ENCODE data around the gene HGS.
"Not testable (repeated sequence)": the region's sequence is repeated elsewhere in the genome, so short reads cannot be mapped to it uniquely, and the experiment has no call there.

Gene HGS

GRCh38 chr17:81725439-81725838 is 41.6 kb downstream of the HGS start:
- Histone ChIP-seq H3K4me1 (ENCODE audit: control insufficient read depth, insufficient read depth, low read length) (peaks cover 10% of the 10 kb centered on the region; the same call in 1 of the 2 replicates), H3K9ac (ENCODE audit: low read depth, low read length) (no peak overlapping the region), H3K4me3 (ENCODE audit: low read depth, low read length) (no peak overlapping the region), H3K27ac (ENCODE audit: low read depth, low read length) (no peak overlapping the region), H3K9me3 (ENCODE audit: control insufficient read depth, insufficient read depth, low read length) (no peaks in the 10 kb centered on the region), H3K36me3 (ENCODE audit: control insufficient read depth, insufficient read depth, low read length) (no peaks in the 10 kb centered on the region), H3K27me3 (ENCODE audit: control insufficient read depth, insufficient read depth, low read length) (no peaks in the 10 kb centered on the region)

- no peaks in the 10 kb centered on the region for H3K27me3 ChIP-seq (ENCODE audit: control insufficient read depth, insufficient read depth, low read length)
- no peaks in the 10 kb centered on the region for H3K36me3 ChIP-seq (ENCODE audit: control insufficient read depth, insufficient read depth, low read length)
- H3K9me3 ChIP-seq (ENCODE audit: control insufficient read depth, insufficient read depth, low read length): no peaks in the 10 kb centered on the region
- no peak overlapping the region for H3K27ac ChIP-seq (ENCODE audit: low read depth, low read length)
- no peak overlapping the region for H3K9ac ChIP-seq (ENCODE audit: low read depth, low read length)
- H3K4me3 ChIP-seq (ENCODE audit: low read depth, low read length): no peak overlapping the region
- peaks cover 9% of the 10 kb centered on the region; the same call in 1 of the 2 replicates for H3K4me1 ChIP-seq (ENCODE audit: control insufficient read depth, insufficient read depth, low read length)
These were observed 42.2 kb downstream of the HGS start for GRCh38 chr17:81726004-81726403.

GRCh38 chr17:81727324-81728031 is 43.7 kb downstream of the HGS start:
- Histone ChIP-seq H3K4me1 (ENCODE audit: control insufficient read depth, insufficient read depth, low read length) (peaks cover 10% of the 10 kb centered on the region), H3K36me3 (ENCODE audit: control insufficient read depth, insufficient read depth, low read length) (no peaks in the 10 kb centered on the region), H3K27ac (ENCODE audit: low read depth, low read length) (no peak overlapping the region), H3K4me3 (ENCODE audit: low read depth, low read length) (no peak overlapping the region), H3K9me3 (ENCODE audit: control insufficient read depth, insufficient read depth, low read length) (no peaks in the 10 kb centered on the region), H3K27me3 (ENCODE audit: control insufficient read depth, insufficient read depth, low read length) (no peaks in the 10 kb centered on the region), H3K9ac (ENCODE audit: low read depth, low read length) (no peak overlapping the region)

- Histone ChIP-seq H3K27me3 (ENCODE audit: control insufficient read depth, insufficient read depth, low read length) (no peaks in the 10 kb centered on the region), H3K4me3 (ENCODE audit: low read depth, low read length) (no peak overlapping the region), H3K9me3 (ENCODE audit: control insufficient read depth, insufficient read depth, low read length) (no peaks in the 10 kb centered on the region), H3K4me1 (ENCODE audit: control insufficient read depth, insufficient read depth, low read length) (peaks cover 8% of the 10 kb centered on the region), H3K27ac (ENCODE audit: low read depth, low read length) (no peak overlapping the region), H3K36me3 (ENCODE audit: control insufficient read depth, insufficient read depth, low read length) (no peaks in the 10 kb centered on the region), H3K9ac (ENCODE audit: low read depth, low read length) (no peak overlapping the region)
These were observed 49.9 kb downstream of the HGS start for GRCh38 chr17:81733507-81734404.

- H3K9ac ChIP-seq (ENCODE audit: low read depth, low read length): no peak overlapping the region
- H3K4me1 ChIP-seq (ENCODE audit: control insufficient read depth, insufficient read depth, low read length): peaks cover 8% of the 10 kb centered on the region
- no peaks in the 10 kb centered on the region for H3K36me3 ChIP-seq (ENCODE audit: control insufficient read depth, insufficient read depth, low read length)
- H3K27ac ChIP-seq (ENCODE audit: low read depth, low read length): no peak overlapping the region
- no peaks in the 10 kb centered on the region for H3K9me3 ChIP-seq (ENCODE audit: control insufficient read depth, insufficient read depth, low read length)
- H3K27me3 ChIP-seq (ENCODE audit: control insufficient read depth, insufficient read depth, low read length): no peaks in the 10 kb centered on the region
- H3K4me3 ChIP-seq (ENCODE audit: low read depth, low read length): no peak overlapping the region
These were observed 50.8 kb downstream of the HGS start for GRCh38 chr17:81734405-81735263.

- Histone ChIP-seq H3K4me1 (ENCODE audit: control insufficient read depth, insufficient read depth, low read length) (peaks cover 8% of the 10 kb centered on the region), H3K9me3 (ENCODE audit: control insufficient read depth, insufficient read depth, low read length) (no peaks in the 10 kb centered on the region), H3K9ac (ENCODE audit: low read depth, low read length) (no peak overlapping the region), H3K27ac (ENCODE audit: low read depth, low read length) (no peak overlapping the region), H3K27me3 (ENCODE audit: control insufficient read depth, insufficient read depth, low read length) (no peaks in the 10 kb centered on the region), H3K4me3 (ENCODE audit: low read depth, low read length) (no peak overlapping the region), H3K36me3 (ENCODE audit: control insufficient read depth, insufficient read depth, low read length) (no peaks in the 10 kb centered on the region)
These were observed 51.7 kb downstream of the HGS start for GRCh38 chr17:81735264-81736102.

- no peaks in the 10 kb centered on the region for H3K27me3 ChIP-seq (ENCODE audit: control insufficient read depth, insufficient read depth, low read length)
- no peak overlapping the region; the same call in 1 of the 2 replicates for H3K9ac ChIP-seq (ENCODE audit: low read depth, low read length)
- H3K27ac ChIP-seq (ENCODE audit: low read depth, low read length): no peak overlapping the region
- H3K9me3 ChIP-seq (ENCODE audit: control insufficient read depth, insufficient read depth, low read length): no peaks in the 10 kb centered on the region
- H3K4me1 ChIP-seq (ENCODE audit: control insufficient read depth, insufficient read depth, low read length): no peaks in the 10 kb centered on the region
- no peak overlapping the region for H3K4me3 ChIP-seq (ENCODE audit: low read depth, low read length)
- no peaks in the 10 kb centered on the region for H3K36me3 ChIP-seq (ENCODE audit: control insufficient read depth, insufficient read depth, low read length)
These were observed 54.4 kb downstream of the HGS start for GRCh38 chr17:81737947-81738800.

- no peaks in the 10 kb centered on the region for H3K27me3 ChIP-seq (ENCODE audit: control insufficient read depth, insufficient read depth, low read length)
- no peaks in the 10 kb centered on the region for H3K9me3 ChIP-seq (ENCODE audit: control insufficient read depth, insufficient read depth, low read length)
- no peaks in the 10 kb centered on the region for H3K4me1 ChIP-seq (ENCODE audit: control insufficient read depth, insufficient read depth, low read length)
- no peak overlapping the region for H3K27ac ChIP-seq (ENCODE audit: low read depth, low read length)
- H3K4me3 ChIP-seq (ENCODE audit: low read depth, low read length): no peak overlapping the region
- H3K36me3 ChIP-seq (ENCODE audit: control insufficient read depth, insufficient read depth, low read length): no peaks in the 10 kb centered on the region
- no peak overlapping the region for H3K9ac ChIP-seq (ENCODE audit: low read depth, low read length)
These were observed 55.1 kb downstream of the HGS start for GRCh38 chr17:81738801-81739393.

GRCh38 chr17:81739593-81739992 is 55.8 kb downstream of the HGS start:
- H3K4me3 ChIP-seq (ENCODE audit: low read depth, low read length); H3K4me1 ChIP-seq (ENCODE audit: control insufficient read depth, insufficient read depth, low read length); H3K9ac ChIP-seq (ENCODE audit: low read depth, low read length); H3K9me3 ChIP-seq (ENCODE audit: control insufficient read depth, insufficient read depth, low read length); H3K36me3 ChIP-seq (ENCODE audit: control insufficient read depth, insufficient read depth, low read length); H3K27ac ChIP-seq (ENCODE audit: low read depth, low read length); H3K27me3 ChIP-seq (ENCODE audit: control insufficient read depth, insufficient read depth, low read length): not testable (repeated sequence)

Data from HUES48 (cell line).